Stimulated activated CD4-positive, alpha-beta T cell treated with anti-CD3 and anti-CD28 coated beads, TNF-alpha, amount 100 ng/mL, for 48 hours (primary cell): ENCODE data around the gene GALNT5.
"Not testable (repeated sequence)": the region's sequence is repeated elsewhere in the genome, so short reads cannot be mapped to it uniquely, and the experiment has no call there.

Source experiments
- DNase-seq, 3 donors: peaks; one replicate each; pipeline ENCODE4 v3.0.0-alpha.2; 2020; ENCODE audit warnings: low read depth in 3 of 3

GALNT5 gene, protein sequence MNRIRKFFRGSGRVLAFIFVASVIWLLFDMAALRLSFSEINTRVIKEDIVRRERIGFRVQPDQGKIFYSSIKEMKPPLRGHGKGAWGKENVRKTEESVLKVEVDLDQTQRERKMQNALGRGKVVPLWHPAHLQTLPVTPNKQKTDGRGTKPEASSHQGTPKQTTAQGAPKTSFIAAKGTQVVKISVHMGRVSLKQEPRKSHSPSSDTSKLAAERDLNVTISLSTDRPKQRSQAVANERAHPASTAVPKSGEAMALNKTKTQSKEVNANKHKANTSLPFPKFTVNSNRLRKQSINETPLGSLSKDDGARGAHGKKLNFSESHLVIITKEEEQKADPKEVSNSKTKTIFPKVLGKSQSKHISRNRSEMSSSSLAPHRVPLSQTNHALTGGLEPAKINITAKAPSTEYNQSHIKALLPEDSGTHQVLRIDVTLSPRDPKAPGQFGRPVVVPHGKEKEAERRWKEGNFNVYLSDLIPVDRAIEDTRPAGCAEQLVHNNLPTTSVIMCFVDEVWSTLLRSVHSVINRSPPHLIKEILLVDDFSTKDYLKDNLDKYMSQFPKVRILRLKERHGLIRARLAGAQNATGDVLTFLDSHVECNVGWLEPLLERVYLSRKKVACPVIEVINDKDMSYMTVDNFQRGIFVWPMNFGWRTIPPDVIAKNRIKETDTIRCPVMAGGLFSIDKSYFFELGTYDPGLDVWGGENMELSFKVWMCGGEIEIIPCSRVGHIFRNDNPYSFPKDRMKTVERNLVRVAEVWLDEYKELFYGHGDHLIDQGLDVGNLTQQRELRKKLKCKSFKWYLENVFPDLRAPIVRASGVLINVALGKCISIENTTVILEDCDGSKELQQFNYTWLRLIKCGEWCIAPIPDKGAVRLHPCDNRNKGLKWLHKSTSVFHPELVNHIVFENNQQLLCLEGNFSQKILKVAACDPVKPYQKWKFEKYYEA

DNA sequence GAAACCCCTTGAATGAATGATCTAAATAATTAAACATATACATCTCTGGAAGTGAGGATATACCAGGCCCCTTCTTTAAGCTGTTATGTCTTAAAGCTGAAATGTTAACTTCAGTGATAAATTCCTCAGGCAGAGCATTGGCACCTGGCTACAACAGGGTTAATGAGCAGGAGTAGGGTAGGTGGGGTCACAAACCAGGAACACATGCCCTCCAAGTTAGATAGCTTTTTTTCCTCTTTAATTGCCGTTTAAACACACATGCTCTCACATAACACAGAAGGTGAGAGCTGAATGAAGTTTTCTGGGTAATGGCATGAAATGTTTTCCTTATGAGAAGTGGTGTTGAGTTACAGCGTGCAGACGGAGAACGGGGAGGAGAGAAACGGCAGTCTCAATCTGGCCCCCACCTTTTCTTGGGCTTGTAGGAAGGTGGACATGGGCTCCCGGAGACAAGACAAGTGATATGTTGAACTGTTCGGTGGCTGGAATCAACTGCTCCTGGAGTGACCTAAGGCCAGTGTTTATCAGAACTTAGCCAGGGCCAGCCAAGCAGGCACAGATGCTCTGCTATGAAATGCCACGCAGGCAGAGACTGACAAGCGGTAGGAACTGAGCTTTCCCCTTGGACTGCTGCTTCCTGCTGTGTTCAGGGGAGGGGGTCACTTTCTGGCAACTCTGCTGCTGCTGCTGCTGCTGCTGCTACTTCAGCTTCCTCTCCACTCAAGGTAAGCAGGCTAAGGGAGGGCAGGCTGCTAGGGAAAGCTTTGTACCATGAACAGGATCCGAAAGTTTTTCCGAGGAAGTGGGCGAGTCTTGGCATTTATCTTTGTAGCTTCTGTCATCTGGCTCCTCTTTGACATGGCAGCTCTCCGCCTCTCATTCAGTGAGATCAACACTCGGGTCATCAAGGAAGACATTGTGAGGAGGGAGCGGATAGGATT lies at the start of gene GALNT5:
Gene GALNT5 (plus strand): TSS at position 394 of the 941 bp plus-strand sequence. CDS start 378 bp downstream, at position 772.
- DNase-seq: no peak

DNA sequence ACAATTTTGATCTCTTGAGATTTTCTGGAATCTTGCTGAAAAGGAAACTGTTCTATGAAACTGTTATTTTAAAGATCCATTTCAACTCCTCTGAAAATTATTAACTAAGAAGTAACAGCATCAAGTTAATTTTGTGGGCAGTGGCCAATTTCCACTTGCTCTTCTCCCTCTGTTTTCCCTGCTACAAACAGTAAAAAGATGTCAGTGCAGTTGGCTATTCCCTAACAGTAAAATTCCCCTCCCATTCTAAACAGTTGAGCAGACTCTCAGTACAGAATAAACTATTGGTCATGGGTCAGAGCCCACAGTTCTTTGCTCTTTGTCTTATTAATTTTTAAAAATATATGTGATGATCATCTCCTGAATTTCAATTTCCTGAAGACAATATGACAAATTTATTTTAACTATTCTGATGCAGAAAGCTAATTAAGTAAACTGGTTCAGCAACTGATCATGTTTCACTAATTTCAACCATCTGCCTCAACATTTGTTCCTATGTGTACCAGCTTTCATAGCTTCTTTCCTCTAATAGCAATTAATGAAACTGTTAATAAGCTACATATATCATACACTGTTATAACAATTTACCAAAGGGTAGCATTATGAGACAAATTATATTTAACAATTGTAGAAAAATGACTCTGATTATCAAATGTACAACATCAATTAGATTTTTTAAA lies 41.1 kb upstream of the GALNT5 start:
- DNase-seq: no peak

DNA sequence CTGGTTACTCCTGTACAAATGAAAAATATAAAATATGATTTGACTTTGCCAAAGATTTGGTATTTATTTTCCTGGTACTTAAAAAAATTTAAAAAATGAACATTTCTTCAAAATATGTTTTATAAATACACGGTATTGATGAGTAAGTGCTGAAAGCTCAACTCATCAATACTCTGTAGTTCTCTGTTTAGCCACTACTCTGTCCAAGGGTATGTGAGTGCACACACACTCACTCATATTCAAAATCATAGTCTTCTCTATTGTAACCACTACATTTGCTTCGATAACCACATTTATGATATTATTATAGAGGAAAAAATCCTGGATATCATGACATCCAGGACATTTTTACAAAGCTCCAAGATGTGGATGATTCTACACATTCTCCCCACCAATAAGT lies 40.1 kb upstream of the GALNT5 start:
- DNase-seq: no peak

DNA sequence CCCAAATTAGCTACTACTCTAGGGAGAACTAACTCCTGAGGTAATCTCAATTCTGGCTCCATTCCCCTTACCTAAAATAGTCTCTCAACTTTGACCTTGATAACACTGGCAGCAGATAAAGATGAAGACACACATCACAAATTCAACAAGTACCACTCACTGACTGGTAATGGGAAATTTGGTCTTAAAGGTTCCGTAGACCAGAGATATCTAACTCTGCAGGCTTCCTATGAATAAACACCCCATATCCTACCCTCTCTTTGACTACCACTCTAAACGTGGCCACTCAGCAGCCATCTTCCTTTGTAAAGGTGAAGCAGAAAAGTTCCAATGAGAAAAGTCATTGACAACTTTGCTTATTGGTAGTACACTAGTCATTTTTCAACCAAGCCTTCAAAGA lies 38.6 kb upstream of the GALNT5 start:
- no peak for DNase-seq

DNA sequence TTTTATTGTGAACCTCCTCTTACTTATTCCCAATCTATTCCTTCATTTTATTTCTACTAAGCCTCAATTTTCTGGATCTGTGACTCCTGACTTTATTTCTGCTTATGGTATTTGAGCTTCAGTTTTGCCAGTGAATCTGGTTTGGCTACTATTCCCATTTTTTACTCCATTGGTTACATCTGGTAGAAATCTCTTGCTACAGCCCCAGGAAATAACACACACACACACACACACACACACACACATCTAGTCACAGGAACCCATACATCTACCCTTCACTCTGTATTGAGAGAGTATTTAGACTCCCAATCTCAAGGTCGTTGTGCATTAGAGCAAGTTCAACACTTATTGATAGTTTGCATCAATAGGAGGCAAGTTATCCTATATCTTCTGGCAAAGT lies 37.0 kb upstream of the GALNT5 start:
- no peak for DNase-seq

DNA sequence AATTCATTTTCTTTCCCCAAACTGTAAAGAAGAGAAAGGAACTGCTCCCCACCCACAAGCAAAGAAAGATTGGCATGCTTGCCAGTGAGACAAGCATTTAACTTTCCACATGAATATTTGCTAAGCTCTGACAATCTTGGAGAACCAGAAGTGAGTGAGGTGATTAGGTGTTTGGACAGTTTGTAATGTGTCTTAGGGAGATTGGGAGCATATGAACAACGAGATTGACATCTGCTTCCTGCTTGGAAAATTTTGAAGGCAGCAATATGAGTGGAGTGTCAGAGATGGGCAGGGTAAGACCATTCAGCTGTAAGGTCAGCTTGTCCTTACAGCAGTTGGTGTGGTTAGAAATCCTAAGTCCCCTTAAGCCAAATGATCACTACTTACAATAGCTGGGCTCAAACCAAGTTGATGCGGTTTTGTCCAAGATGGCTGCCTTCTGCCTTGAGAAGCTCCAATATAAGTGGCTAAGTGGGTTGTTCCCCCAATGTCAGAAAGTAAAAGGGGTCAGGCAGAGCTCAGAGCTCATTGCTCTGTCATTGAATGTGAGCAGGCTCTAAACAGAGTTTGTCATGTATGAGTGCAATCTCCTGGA lies 36.0 kb upstream of the GALNT5 start:
- no peak for DNase-seq

DNA sequence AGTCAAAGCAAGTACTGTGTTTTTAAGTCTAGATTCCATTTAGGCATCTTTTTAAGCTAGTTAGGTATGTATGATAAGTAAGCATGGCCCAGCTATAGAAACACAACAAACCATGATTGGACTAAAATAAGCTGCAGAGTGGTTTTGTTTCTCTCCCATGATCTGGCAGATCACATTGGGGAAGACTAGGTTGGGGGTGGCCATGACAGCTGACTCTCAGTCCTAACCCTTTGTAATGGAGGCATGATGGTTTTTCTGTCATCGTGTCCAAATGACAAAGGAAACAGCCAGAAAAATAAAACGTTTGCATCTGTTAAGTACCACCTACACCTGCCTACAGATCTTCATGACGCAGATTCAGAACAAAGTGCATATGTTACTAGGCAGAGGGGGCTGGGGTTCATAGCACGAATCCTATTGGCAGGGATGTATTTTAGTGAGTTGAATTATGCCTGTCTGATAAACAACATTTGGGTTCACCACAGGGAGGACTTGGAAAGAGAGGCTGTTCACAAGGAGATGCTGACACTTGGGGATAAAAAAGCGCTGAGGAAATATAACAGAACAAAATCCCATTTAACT lies 33.8 kb upstream of the GALNT5 start:
- no peak for DNase-seq

DNA sequence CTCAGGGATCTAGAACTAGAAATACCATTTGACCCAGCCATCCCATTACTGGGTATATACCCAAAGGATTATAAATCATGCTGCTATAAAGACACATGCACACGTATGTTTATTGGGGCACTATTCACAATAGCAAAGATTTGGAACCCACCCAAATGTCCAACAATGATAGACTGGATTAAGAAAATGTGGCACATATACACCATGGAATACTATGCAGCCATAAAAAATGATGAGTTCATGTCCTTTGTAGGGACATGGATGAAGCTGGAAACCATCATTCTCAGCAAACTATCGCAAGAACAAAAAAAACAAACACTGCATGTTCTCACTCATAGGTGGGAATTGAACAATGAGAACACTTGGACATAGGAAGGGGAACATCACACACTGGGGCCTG lies 33.1 kb upstream of the GALNT5 start:
- DNase-seq: not testable (repeated sequence)

DNA sequence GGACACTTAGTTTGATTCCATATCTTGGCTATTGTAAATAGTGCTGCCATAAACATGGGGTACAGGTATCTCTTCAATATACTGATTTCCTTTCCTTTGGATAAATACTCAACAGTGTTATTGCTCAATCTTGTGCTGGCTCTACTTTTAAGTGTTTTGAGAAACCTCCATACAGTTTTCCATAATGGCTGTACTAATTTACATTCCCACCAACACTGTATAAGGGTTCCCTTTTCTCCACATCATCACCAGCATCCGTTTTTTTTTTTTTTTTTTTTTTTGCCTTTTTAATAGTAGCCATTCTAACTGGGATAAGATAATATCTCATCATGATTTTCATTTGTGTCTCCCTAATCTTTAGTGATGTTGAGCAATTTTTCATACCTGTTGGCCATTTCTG lies 29.9 kb upstream of the GALNT5 start:
- DNase-seq: no peak

DNA sequence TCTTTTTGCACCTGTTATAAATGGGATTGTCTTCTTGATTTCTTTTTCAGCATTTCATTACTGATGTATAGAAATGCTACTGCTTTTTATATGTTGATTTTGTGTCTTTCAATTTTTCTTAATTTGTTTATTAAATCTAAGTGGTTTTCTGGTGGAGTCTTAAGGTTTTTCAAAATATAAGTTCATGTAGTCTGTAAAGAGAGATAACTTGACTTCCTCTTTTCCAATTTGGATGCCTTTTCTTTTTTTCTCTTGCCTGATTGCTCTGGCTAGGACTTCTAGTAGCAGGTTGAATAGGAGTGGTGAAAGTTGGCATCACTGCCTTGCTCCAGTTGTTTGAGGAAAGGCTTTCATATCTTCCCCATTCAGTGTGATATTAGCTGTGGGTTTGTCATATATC lies 28.6 kb upstream of the GALNT5 start:
- DNase-seq: no peak

DNA sequence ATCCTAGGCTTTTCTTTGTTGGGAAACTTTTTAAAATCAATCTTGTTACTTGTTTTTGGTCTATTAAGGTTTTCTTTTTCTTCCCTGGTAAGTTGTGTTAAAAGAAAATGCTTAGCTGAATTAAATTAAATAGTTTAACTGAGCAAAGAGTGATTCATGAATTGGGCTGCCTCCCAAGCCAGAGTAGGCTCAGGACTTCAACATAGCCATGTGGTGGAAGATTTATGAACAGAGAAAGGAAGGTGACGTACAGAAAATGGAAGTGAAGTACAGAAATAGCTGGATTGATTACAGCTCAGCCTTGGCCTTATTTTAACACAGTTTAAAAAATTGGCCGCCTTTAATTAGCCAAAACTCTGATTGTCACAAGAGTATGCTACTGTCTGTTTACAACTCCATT lies 27.9 kb upstream of the GALNT5 start:
- no peak for DNase-seq

DNA sequence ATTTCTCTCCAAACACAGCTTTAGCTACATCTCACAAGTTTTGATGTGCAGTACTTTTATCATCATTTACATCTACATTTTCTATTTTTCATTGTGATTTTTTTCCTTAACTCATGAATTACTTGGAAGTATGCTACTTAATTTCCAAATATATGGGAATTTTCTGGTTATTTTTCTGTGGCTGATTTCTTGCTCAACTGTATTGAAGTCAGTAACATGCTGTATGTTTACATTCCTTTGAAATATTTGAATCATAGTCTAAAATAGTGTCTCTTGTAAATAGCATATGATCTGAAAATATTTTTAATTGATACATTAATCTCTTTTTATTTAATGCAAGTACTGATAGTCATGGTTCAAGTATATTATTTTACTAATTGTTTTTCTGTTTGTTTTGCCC lies 26.0 kb upstream of the GALNT5 start:
- no peak for DNase-seq

DNA sequence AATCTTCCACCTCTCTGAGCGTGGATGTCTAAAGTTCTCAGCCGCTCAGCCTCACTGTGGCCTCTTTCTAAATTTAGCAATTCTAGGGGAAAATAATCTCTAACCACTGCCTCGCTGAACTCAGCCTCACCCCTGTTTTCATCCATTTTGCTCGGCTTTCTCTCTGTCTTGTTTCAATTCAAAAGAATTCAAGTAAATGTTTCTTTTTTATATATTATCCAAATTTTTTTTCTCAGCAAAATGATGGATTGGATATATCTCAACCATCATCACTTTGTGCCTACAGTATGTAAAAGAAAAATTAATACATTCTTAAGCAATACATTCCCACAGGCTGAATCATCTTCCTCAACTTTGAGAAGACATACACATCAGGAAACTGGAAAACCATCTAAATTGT lies 24.0 kb upstream of the GALNT5 start:
- no peak for DNase-seq

DNA sequence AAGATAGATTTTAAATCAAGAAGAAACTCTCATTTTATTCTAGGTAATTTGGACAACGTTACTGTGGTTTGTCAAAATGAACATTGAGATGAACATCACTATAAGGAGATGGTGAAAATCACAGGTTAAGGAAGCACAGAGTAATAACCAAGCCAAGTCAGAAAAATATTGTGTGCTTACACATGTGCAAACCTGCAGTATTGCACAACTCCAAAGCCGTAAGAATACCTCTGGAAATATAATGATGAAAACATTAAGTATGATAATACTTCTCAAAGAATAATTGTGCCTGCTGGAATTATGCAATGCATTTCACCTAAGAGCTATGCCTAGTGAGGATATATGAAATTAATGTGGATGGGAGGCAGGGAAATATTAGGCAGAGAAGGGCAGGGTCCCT lies 21.1 kb upstream of the GALNT5 start:
- no peak for DNase-seq

DNA sequence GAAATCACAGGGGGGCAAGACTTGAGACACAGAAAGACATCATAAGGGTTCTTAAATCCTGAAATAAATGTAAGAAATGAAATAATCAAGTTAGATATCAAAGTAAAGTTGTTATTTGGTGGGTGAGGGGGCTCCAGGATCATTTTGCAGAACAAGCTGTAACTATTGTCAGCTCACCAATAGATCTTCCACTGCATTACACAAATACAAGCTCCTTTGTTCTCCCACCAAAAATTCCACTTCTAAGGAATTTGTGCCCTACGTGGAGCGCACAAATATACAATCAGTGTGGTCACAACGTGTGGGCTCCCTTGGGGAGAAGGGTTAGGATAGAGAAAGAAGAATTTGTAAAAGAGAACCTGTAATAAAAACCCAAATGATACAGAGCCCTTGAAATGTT lies 19.2 kb upstream of the GALNT5 start:
- DNase-seq: no peak

DNA sequence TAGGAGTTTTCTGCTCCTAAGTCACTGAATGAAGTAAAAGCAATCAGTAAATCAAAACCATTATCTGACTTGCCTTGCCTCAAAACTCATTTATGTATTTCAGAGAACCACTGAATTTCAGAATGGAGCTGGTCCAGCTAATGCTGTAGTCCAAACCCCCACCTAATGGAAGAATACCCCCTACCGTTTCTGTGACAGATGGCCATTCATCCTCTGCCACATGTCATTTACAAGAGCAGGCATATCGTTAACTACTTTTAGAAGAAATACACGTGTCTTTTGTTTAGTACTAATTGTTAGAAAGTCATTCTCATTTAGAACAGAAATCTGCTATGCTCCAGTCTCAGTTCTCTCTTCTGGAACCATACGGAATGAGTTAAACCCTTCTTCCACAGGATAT lies 12.8 kb upstream of the GALNT5 start:
- DNase-seq: no peak

DNA sequence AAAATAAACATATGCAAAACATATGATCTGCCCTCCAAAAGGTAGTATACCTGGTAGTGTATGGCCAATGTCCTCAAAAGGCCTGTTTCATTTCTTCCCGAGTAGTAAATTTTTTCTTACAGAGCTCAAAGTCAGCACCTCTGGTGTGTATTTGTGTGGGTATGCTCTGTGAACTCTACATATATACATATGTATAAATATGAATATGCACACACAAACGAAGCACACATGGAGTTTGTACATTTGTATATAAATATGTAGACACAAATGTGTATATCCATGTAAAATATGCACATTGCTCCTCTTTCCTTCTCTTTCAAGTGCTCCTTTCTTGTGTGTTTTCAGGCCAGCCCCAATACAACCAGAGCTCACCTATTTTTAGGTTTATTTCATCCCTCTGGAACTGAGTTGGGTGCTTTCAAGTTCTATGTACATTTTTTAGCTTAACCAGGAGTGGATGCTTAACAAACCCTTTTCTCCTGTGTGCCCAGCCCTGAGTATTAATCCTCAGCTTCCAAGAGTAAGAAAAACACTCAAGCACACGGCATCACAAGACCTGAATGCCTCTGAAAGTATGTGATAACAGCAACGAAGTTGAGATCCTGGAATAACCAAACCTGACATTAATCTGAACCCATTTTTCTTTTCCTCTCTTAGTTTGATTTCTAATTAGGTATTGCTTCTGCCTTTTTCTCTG lies 12.2 kb upstream of the GALNT5 start:
- no peak for DNase-seq

DNA sequence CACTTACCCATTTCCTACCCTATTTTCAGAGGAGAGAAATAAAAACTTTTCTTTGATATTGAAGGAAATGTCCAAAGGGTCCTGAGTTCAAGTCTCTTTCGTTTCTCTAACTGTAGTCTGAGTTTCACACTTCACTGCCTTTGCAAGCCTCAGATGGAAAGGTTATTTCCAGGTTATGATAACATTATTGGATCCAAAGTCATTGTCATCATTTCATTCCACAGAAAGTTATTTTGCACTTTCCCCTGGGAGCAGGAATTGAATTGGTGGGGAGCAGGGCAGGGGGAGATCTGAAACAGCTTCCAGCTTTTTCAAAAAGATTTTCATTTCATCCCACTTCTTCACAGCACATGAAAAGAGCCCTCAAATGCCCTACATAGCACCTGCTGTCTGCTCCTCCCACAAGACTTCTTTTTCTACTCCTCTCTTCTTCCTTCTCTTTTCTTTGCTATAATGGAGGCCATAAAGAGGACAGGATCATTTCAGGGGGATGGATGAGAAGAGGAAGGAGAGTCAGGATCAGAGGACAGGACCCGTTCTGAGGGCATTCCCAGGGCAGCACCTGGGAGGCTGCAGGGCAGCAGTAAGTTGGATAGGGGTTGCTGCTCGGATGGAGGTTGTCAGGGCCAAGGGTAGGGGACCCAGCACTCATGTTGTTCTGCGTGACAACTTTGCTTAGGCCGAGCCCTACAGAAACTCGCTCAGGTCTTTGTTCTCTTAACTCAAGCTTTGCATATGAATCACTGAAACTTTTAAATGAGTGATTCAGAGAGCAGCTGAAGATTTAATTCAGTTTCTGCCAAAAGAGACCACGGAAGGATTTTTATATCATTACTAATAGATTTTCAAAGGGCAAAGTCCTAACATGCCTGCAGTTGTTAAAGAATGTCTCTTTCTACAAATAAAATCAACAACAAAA lies 11.4 kb upstream of the GALNT5 start:
- DNase-seq: peak in 2 of 3 donors; percentile 11 to 19
